ENCODE results near the gene PRKD2.
A peak's percentile ranks its signal among the peaks of the same experiment; 100 is the strongest.
"Not testable (repeated sequence)": the region's sequence is repeated elsewhere in the genome, so short reads cannot be mapped to it uniquely, and the experiment has no call there.

PRKD2 gene

DNA sequence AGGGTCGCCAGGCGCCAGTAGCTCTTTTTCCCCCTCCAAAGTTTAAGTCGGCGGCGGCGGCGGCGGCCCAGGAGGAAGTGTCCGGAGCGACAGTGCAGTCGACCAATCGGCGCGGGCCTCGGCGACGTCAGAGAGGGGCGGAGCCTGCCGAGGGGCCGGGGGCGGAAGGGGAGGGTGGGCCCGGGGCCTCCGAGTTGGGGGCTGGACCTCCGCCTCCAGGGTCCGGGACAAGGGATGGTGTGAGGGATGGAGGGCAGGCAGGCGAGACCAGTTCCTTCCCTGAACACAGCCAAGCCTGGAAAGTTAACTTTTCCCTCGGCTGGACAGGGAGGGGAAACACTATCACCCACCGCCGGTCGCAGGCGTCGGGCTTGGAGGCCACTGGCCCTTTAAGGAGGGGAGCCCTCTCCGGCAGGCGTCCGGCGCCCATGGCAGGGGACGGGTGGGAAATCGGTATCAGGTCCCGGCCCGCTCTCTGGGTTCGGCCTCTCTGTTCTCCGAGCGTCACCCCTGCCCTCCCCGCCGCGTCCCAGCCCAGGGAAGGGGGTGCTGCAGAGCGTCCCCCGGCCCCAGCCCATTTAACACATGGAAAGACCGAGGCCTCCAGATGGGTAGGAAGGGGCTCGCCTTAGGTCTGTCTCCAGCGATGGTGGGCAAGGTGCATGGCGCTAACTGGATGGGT, at the start of gene PRKD2:
TSS of gene PRKD2 (minus strand) at position 81 of the 682 bp plus-strand sequence. CDS start 744 bp downstream, outside the sequence.
- H3K9me3 ChIP-seq (ENCODE audit: control insufficient read depth, low read length) = no peaks in the 10 kb centered on the region
- H3K9ac ChIP-seq (ENCODE audit: low read length) = peak within 1 kb of the TSS; percentile 88
- peaks cover 21% of the 10 kb centered on the region for H3K36me3 ChIP-seq (ENCODE audit: control insufficient read depth, insufficient read depth, low read length, severe bottlenecking)
- DNase-seq (ENCODE audit: low read depth) = peak; percentile 93
- peaks cover 27% of the 10 kb centered on the region for H3K4me1 ChIP-seq (ENCODE audit: control insufficient read depth, insufficient read depth, low read length)
- peak within 1 kb of the TSS; percentile 88 for H3K4me3 ChIP-seq (ENCODE audit: low read length)
- H3K27me3 ChIP-seq (replicated peaks; ENCODE audit: control insufficient read depth, insufficient read depth, low read length) = no peaks in the 10 kb centered on the region

DNA sequence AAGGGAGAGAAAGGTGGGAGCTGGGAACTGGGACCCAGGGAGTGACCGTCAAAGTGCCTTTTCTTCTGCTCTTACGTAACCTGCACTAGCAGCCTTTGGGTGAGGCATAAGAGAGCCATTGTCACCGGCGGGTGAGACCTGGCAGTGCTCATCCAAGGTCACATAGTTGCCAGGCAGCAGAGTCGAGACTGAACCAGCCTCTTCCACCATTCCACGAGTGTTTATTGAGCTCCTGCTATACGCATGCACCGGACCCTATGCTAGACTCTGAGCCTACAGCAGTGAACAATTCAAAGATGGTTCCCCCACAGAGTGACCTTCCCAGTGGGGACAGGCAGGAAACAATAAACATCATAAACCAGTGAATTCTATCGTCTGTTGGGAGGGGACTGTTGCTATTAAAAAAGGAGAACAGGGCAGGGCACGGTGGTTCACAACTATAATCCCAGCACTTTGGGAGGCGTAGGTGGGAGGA, 47.9 kb upstream of the PRKD2 start:
- Histone ChIP-seq H3K27me3 (replicated peaks; ENCODE audit: control insufficient read depth, insufficient read depth, low read length) (no peaks in the 10 kb centered on the region), H3K4me1 (ENCODE audit: control insufficient read depth, insufficient read depth, low read length) (peaks cover 17% of the 10 kb centered on the region), H3K9ac (ENCODE audit: low read length) (no peak overlapping the region), H3K9me3 (ENCODE audit: control insufficient read depth, low read length) (no peaks in the 10 kb centered on the region), H3K36me3 (ENCODE audit: control insufficient read depth, insufficient read depth, low read length, severe bottlenecking) (no peaks in the 10 kb centered on the region), H3K4me3 (ENCODE audit: low read length) (no peak overlapping the region)
- DNase-seq (ENCODE audit: low read depth) = no peak

DNA sequence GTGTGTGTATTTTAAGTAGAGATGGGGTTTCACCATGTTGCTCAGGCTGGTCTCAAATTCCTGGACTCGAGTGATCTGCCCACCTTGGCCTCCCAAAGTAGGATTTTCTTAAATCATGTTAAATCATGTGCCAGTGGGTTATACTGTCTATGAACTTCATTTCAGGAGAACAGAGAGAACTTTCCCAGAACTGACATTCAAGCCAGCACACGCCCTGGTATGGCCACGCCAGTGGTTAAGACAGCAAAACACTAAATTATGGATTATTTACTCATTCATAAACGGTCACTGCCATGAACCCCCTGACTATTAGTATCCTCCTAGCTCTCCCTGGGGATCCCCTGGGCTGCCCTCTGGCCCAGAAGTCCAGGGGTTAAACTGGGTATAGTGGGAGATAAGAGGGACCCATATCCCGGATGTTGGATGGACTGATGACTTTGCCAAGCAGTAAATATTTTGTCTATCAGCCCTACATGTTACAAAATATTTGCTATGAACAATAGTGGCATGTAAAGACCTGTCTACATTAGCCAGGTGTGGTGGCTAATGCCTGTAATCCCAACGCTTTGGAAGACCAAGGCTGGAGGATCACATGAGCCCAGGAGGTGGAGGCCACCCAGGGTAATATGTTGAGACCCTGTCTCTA, 45.5 kb upstream of the PRKD2 start:
- Histone ChIP-seq H3K9me3 (ENCODE audit: control insufficient read depth, low read length) (no peaks in the 10 kb centered on the region), H3K4me1 (ENCODE audit: control insufficient read depth, insufficient read depth, low read length) (peaks cover 27% of the 10 kb centered on the region), H3K9ac (ENCODE audit: low read length) (peak overlapping the region; percentile 46), H3K36me3 (ENCODE audit: control insufficient read depth, insufficient read depth, low read length, severe bottlenecking) (no peaks in the 10 kb centered on the region), H3K27me3 (replicated peaks; ENCODE audit: control insufficient read depth, insufficient read depth, low read length) (no peaks in the 10 kb centered on the region), H3K4me3 (ENCODE audit: low read length) (no peak overlapping the region)
- DNase-seq (ENCODE audit: low read depth) = no peak

DNA sequence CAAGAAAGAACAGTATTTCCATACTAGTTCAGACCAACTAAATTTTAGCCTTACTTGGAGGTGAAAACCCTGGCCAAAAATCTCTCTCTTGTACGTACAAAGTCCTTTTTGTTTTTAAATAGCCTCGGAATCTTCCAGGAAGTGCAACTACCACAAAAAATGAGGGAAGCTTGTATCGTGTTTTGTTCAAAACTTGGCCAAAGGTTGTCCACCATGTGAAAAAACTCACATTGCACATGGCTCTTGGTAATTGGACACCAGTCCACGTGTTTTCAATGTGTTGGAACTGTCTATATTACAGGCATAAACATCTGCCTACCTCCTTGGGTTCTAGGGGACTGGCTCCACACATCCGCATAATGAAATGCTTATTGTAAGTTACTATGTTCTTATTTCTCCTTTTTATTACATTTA, 44.5 kb upstream of the PRKD2 start:
- DNase-seq (ENCODE audit: low read depth) = peak; percentile 54
- H3K9ac ChIP-seq (ENCODE audit: low read length) = peak overlapping the region; percentile 64
- H3K36me3 ChIP-seq (ENCODE audit: control insufficient read depth, insufficient read depth, low read length, severe bottlenecking) = peaks cover 4% of the 10 kb centered on the region
- no peaks in the 10 kb centered on the region for H3K27me3 ChIP-seq (replicated peaks; ENCODE audit: control insufficient read depth, insufficient read depth, low read length)
- H3K4me3 ChIP-seq (ENCODE audit: low read length) = no peak overlapping the region
- no peaks in the 10 kb centered on the region for H3K9me3 ChIP-seq (ENCODE audit: control insufficient read depth, low read length)
- peaks cover 27% of the 10 kb centered on the region for H3K4me1 ChIP-seq (ENCODE audit: control insufficient read depth, insufficient read depth, low read length)

DNA sequence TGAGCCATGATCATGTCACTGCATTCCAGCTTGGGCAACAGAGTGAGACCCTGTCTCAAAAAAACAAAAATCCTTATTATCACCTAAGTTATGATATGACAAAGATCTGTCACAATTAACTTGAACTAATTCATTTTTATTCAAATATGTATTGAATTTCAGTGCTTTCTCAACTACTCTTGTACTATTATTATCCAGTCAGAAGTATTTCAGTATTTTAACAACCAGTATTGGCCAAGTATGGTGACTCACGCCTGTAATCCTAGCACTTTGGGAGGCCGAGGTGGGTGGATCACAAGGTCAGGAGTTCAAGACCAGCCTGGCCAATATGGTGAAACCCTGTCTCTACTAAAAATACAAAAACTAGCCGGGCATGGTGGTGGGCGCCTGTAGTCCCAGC, 44.0 kb upstream of the PRKD2 start:
- DNase-seq (ENCODE audit: low read depth) = peak; percentile 68
- Histone ChIP-seq H3K4me1 (ENCODE audit: control insufficient read depth, insufficient read depth, low read length) (peaks cover 27% of the 10 kb centered on the region), H3K4me3 (ENCODE audit: low read length) (peak overlapping the region; percentile 44), H3K9ac (ENCODE audit: low read length) (peak overlapping the region; percentile 71)
- H3K9me3 ChIP-seq (ENCODE audit: control insufficient read depth, low read length); H3K27me3 ChIP-seq (replicated peaks; ENCODE audit: control insufficient read depth, insufficient read depth, low read length); H3K36me3 ChIP-seq (ENCODE audit: control insufficient read depth, insufficient read depth, low read length, severe bottlenecking): not testable (repeated sequence)

DNA sequence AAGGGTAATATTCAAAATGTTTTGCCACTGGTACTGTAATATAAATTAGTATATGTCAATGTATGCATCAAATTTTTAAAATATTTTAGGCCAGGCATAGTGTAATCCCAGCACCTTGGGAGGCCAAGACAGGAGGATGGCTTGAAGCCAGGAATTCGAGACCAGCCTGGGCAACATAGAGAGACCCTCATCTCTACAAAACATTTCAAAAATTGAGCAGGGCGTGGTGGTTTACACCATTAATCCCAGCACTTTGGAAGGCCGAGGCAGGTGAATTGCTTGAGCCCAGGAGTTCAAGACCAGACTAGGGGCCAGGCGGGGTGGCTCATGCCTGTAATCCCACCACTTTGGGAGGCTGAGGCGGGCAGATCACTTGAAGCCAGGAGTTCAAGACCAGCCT, 43.4 kb upstream of the PRKD2 start:
- H3K9ac ChIP-seq (ENCODE audit: low read length) = peak overlapping the region; percentile 71
- peak overlapping the region; percentile 44 for H3K4me3 ChIP-seq (ENCODE audit: low read length)
- H3K9me3 ChIP-seq (ENCODE audit: control insufficient read depth, low read length) = no peaks in the 10 kb centered on the region
- peaks cover 29% of the 10 kb centered on the region for H3K4me1 ChIP-seq (ENCODE audit: control insufficient read depth, insufficient read depth, low read length)
- no peaks in the 10 kb centered on the region for H3K27me3 ChIP-seq (replicated peaks; ENCODE audit: control insufficient read depth, insufficient read depth, low read length)
- H3K36me3 ChIP-seq (ENCODE audit: control insufficient read depth, insufficient read depth, low read length, severe bottlenecking) = peaks cover 7% of the 10 kb centered on the region
- DNase-seq (ENCODE audit: low read depth) = no peak

DNA sequence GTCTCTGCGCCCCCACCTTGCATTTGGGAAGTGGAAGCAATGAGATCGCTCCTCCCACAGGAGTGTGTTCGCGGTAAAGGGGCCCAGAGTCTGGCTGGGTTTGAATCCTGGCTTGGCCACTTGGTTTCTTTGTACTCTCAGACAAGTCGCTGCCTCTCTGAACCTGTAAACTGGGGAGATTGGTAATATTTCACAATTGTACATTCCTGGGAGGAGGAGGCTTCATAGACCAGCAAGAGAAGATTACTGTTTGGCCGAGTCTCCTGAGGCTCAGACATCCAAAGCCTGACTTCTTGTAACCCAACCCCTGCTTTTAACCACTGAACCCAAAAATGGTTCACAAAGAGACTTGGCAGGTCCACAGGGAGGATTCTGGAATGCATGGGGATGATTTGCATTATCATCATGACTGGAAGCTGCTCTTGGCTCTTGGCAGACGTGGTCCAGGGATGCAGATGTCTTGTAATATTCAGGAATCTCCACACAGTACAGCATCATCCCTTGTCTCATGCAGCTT, 43.0 kb upstream of the PRKD2 start:
- peak overlapping the region; percentile 71 for H3K9ac ChIP-seq (ENCODE audit: low read length)
- H3K4me3 ChIP-seq (ENCODE audit: low read length) = peak overlapping the region; percentile 39
- H3K27me3 ChIP-seq (replicated peaks; ENCODE audit: control insufficient read depth, insufficient read depth, low read length) = no peaks in the 10 kb centered on the region
- H3K36me3 ChIP-seq (ENCODE audit: control insufficient read depth, insufficient read depth, low read length, severe bottlenecking) = peaks cover 7% of the 10 kb centered on the region
- DNase-seq (ENCODE audit: low read depth) = peak; percentile 95
- peaks cover 32% of the 10 kb centered on the region for H3K4me1 ChIP-seq (ENCODE audit: control insufficient read depth, insufficient read depth, low read length)
- H3K9me3 ChIP-seq (ENCODE audit: control insufficient read depth, low read length) = no peaks in the 10 kb centered on the region

DNA sequence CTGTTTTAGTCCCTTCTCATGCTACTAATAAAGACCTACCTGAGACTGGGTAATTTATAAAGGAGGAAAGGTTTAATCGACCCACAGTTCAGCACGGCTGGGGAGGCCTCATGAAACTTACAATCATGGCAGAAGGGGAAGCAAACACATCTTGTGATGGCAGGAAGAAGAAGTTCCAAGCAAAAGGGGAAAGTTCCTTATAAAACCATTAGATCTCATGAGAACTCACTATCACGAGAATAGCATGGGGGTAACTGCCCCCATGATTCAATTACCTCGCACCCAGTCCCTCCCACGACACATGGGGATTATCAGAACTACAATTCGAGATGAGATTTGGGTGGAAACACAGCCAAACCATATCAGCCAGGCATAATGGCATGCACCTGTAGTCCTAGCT, 42.3 kb upstream of the PRKD2 start:
- H3K36me3 ChIP-seq (ENCODE audit: control insufficient read depth, insufficient read depth, low read length, severe bottlenecking) = peaks cover 7% of the 10 kb centered on the region
- H3K4me1 ChIP-seq (ENCODE audit: control insufficient read depth, insufficient read depth, low read length) = peaks cover 32% of the 10 kb centered on the region
- H3K9me3 ChIP-seq (ENCODE audit: control insufficient read depth, low read length) = no peaks in the 10 kb centered on the region
- no peak for DNase-seq (ENCODE audit: low read depth)
- H3K27me3 ChIP-seq (replicated peaks; ENCODE audit: control insufficient read depth, insufficient read depth, low read length) = no peaks in the 10 kb centered on the region
- H3K9ac ChIP-seq (ENCODE audit: low read length) = peak overlapping the region; percentile 71
- peak overlapping the region; percentile 39 for H3K4me3 ChIP-seq (ENCODE audit: low read length)

DNA sequence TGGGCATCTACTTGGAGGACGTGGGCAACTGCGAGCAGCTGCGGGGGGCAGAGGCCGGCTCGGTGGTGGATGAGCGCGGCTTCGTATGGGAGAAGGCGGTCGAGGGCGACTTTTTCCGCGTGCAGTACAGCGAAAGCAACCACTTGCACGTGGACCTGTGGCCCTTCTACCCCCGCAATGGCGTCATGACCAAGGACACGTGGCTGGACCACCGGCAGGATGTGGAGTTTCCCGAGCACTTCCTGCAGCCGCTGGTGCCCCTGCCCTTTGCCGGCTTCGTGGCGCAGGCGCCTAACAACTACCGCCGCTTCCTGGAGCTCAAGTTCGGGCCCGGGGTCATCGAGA, 39.6 kb upstream of the PRKD2 start:
- no peak for DNase-seq (ENCODE audit: low read depth)
- H3K27me3 ChIP-seq (replicated peaks; ENCODE audit: control insufficient read depth, insufficient read depth, low read length) = no peaks in the 10 kb centered on the region
- peaks cover 29% of the 10 kb centered on the region for H3K4me1 ChIP-seq (ENCODE audit: control insufficient read depth, insufficient read depth, low read length)
- H3K9me3 ChIP-seq (ENCODE audit: control insufficient read depth, low read length) = no peaks in the 10 kb centered on the region
- H3K9ac ChIP-seq (ENCODE audit: low read length) = no peak overlapping the region
- H3K36me3 ChIP-seq (ENCODE audit: control insufficient read depth, insufficient read depth, low read length, severe bottlenecking) = peaks cover 12% of the 10 kb centered on the region
- no peak overlapping the region for H3K4me3 ChIP-seq (ENCODE audit: low read length)

DNA sequence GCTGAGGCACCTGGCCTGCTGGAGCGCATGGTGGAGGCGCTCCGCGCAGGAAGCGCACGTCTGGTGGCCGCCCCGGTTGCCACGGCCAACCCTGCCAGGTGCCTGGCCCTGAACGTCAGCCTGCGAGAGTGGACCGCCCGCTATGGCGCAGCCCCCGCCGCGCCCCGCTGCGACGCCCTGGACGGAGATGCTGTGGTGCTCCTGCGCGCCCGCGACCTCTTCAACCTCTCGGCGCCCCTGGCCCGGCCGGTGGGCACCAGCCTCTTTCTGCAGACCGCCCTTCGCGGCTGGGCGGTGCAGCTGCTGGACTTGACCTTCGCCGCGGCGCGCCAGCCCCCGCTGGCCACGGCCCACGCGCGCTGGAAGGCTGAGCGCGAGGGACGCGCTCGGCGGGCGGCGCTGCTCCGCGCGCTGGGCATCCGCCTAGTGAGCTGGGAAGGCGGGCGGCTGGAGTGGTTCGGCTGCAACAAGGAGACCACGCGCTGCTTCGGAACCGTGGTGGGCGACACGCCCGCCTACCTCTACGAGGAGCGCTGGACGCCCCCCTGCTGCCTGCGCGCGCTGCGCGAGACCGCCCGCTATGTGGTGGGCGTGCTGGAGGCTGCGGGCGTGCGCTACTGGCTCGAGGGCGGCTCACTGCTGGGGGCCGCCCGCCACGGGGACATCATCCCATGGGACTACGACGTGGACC, 39.1 kb upstream of the PRKD2 start:
- Histone ChIP-seq H3K4me1 (ENCODE audit: control insufficient read depth, insufficient read depth, low read length) (peaks cover 24% of the 10 kb centered on the region), H3K27me3 (replicated peaks; ENCODE audit: control insufficient read depth, insufficient read depth, low read length) (no peaks in the 10 kb centered on the region), H3K9me3 (ENCODE audit: control insufficient read depth, low read length) (no peaks in the 10 kb centered on the region), H3K4me3 (ENCODE audit: low read length) (no peak overlapping the region), H3K9ac (ENCODE audit: low read length) (no peak overlapping the region), H3K36me3 (ENCODE audit: control insufficient read depth, insufficient read depth, low read length, severe bottlenecking) (peaks cover 12% of the 10 kb centered on the region)
- no peak for DNase-seq (ENCODE audit: low read depth)
